ENCODE data around the gene WNT9B. TPM values are rescaled to one million over a fixed set of nuclear protein-coding genes. Genes with fewer than 3 reads are reported as not detected.

The WNT9B gene
- under 1 TPM in 4 of 5 donors, not detected in 1; 0.11 to 0.34 (median 0.28) TPM for polyA plus RNA-seq (ENCODE audit: insufficient read depth in 1 of 5, insufficient read length in 5 of 5, low replicate concordance in 1 of 5)
- long read RNA-seq, donor 1 = 0 reads
- long read RNA-seq, donor 2 = 0 reads
- long read RNA-seq, donor 3 = 0 reads
- long read RNA-seq, donor 4 = 0 reads
- long read RNA-seq, donor 5 = 0 reads
- long read RNA-seq, donor 6 = 0 reads
- long read RNA-seq, donor 7 = 0 reads
- long read RNA-seq, donor 8 = 0 reads

- no peak for DNase-seq
Measured at GRCh38 chr17:46851029-46851741, at the start of gene WNT9B. TSS of gene WNT9B (plus strand) at chr17:46851583. CDS start at chr17:46851639, 56 bp downstream.

- no peak for DNase-seq
Measured at GRCh38 chr17:46802800-46803199, 48.6 kb upstream of the WNT9B start.

GRCh38 chr17:46803544-46803943 lies 47.8 kb upstream of the WNT9B start:
- DNase-seq = no peak

- no peak for DNase-seq
Measured at GRCh38 chr17:46805771-46806170, 45.6 kb upstream of the WNT9B start.

- DNase-seq = no peak
Measured at GRCh38 chr17:46809110-46809571, 42.2 kb upstream of the WNT9B start.

- DNase-seq = no peak
Measured at GRCh38 chr17:46810837-46811236, 40.5 kb upstream of the WNT9B start.

GRCh38 chr17:46811978-46812583 lies 39.3 kb upstream of the WNT9B start:
- DNase-seq = no peak

- no peak for DNase-seq
Measured at GRCh38 chr17:46812624-46813318, 38.6 kb upstream of the WNT9B start.

- DNase-seq = no peak
Measured at GRCh38 chr17:46813920-46814319, 37.5 kb upstream of the WNT9B start.

- DNase-seq = no peak
Measured at GRCh38 chr17:46814446-46814845, 36.9 kb upstream of the WNT9B start.

GRCh38 chr17:46815474-46816353 lies 35.7 kb upstream of the WNT9B start:
- DNase-seq = no peak

- no peak for DNase-seq
Measured at GRCh38 chr17:46817151-46817900, 34.1 kb upstream of the WNT9B start.

GRCh38 chr17:46817901-46818209 lies 33.5 kb upstream of the WNT9B start:
- no peak for DNase-seq

GRCh38 chr17:46818316-46818928 lies 33.0 kb upstream of the WNT9B start, which contains the start of gene WNT3:
TSS of gene WNT3 (minus strand) at chr17:46818692. CDS start at chr17:46818597, 95 bp downstream.
- DNase-seq = no peak

GRCh38 chr17:46818929-46819859 lies 32.2 kb upstream of the WNT9B start:
- no peak for DNase-seq

- no peak for DNase-seq
Measured at GRCh38 chr17:46819906-46820351, 31.5 kb upstream of the WNT9B start.

GRCh38 chr17:46820592-46821450 lies 30.6 kb upstream of the WNT9B start:
- DNase-seq = no peak

All from right lung (tissue), 10 donors.